AG10803 (cell line): ENCODE results near the gene MANEA.

ENCODE experiments used
- DNase-seq: peaks from one replicate; pipeline ENCODE4 v3.0.0; 2010; ENCODE audit warnings: low read depth
- H3K4me3 ChIP-seq: 2 replicates; pipeline ENCODE4 v1.5.1; 2011; ENCODE audit warnings: mild to moderate bottlenecking, low read length, control low read depth
- CTCF ChIP-seq: conservative IDR thresholded peaks from 2 replicates; pipeline ENCODE4 v1.5.1; 2011; ENCODE audit warnings: mild to moderate bottlenecking, low read length, control low read depth, inconsistent platforms

MANEA gene

DNA sequence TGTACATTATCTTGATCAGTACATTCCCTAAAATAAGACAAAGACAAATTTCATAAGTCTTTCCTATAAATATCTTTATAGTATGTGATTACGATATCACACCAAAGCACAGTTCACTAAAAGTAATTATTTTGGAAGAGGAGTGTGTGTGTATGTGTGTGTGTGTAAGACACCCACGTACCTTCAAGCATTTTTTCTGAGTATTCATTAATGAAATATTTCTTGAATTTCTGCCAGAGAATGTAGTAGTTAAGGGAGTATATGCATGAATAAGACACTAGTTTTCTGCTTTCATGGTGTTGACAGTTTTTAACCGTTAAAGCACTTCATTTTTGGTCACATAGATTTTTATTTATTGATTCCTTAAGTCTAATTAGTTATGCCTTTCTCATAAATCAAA is 36.8 kb downstream of the MANEA start:
- DNase-seq: no peak
- H3K4me3 ChIP-seq: no peak overlapping the region
- no peak for TF ChIP-seq CTCF

DNA sequence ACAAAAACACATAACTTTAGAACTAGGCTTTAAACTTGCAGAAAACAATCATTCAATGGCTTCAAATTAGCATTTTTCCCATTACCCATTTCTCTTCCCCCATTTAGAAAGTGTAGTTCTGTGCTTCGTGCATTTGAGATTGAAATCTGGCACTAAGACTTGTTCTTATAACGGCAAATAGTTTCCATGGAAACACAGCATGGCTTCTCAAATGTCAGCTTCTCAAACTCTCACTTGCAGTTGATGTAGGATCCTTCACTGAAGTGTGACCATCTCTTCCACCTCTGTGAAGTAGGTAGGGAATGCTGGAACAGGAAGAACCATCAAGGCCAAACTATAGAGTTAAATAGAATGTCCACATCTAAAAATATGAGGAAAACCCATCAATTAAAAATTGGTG is 52.2 kb downstream of the MANEA start:
- no peak for DNase-seq
- TF ChIP-seq CTCF: no peak
- no peak overlapping the region for H3K4me3 ChIP-seq

- no peak for DNase-seq
- no peak overlapping the region for H3K4me3 ChIP-seq
- no peak for TF ChIP-seq CTCF
These were observed 59.5 kb downstream of the MANEA start for GRCh38 chr6:95636552-95637431.

GRCh38 chr6:95648636-95649035 is 71.3 kb downstream of the MANEA start:
- no peak for DNase-seq
- no peak overlapping the region for H3K4me3 ChIP-seq
- no peak for TF ChIP-seq CTCF

DNA sequence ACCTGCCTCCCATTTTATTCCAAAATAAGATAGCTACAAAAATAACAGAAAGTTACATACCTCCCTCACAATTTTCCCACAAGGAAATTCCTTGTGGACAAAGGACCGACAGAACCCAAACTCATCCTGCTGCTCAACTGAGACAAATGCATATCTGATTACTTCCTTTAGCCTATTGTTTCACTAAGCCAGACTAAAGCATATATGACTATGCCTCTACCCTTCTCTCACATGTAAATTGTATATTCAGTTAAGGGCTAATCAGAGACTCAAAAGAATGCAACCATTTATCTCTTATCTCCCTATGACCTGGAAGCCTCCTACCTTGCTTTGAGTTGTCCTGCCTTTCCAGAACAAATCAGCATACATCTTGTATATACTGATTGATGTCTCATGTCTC is 72.1 kb downstream of the MANEA start:
- TF ChIP-seq CTCF: no peak
- no peak for DNase-seq
- H3K4me3 ChIP-seq: no peak overlapping the region

DNA sequence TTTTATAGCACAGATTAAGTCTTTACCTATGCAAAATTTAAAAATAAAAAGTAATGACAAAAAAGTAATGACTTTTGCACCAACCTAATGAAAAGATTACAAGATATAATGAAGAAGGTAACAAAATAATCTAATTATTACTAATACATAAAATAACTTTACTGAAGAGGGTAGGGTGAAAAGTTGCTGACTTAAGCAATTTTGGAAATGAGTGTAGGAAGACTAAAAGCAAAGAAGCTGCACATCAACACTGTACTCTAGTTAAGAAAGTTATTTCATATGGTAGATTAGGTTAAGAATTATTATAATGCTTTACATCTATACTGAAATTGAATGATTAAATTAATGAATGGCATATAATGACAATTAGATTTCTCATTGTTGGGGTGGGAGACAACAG is 76.8 kb downstream of the MANEA start:
- DNase-seq: no peak
- no peak for TF ChIP-seq CTCF
- H3K4me3 ChIP-seq: no peak overlapping the region

GRCh38 chr6:95658886-95659285 is 81.6 kb downstream of the MANEA start:
- no peak for TF ChIP-seq CTCF
- DNase-seq: no peak
- no peak overlapping the region for H3K4me3 ChIP-seq
